K562 (cell line): ENCODE data around the gene SLC19A1. TPM values are rescaled to one million over a fixed set of nuclear protein-coding genes. Genes with fewer than 3 reads are reported as not detected.

Source experiments
- ADNP ChIP-seq: fragments of 200-800 bp; sonication (Bioruptor generic); IDR thresholded peaks from 2 replicates; pipeline ENCODE4 v1.6.1; 2016; ENCODE audit warnings: missing genetic modification characterization, missing compliant biosample characterization
- CTCF ChIP-seq, 3 experiments: IDR thresholded peaks in 2 of 3; conservative IDR thresholded peaks in 1 of 3; 2 replicates each; pipeline ENCODE4 v1.5.1; 2011 to 2012; ENCODE audit warnings: low read length in 3 of 3, mild to moderate bottlenecking in 3 of 3, control low read depth in 2 of 3, improper control_type of control experiment in 1 of 3, inconsistent platforms in 1 of 3, low read depth in 1 of 3, mixed read lengths in 1 of 3, moderate library complexity in 1 of 3; ENCODE audit not compliant: insufficient read depth in 2 of 3
- DEAF1 ChIP-seq: fragments of 450-650 bp; formaldehyde crosslinking; IDR thresholded peaks from 2 replicates; pipeline ENCODE4 v1.4.0; 2020; ENCODE audit warnings: mild to moderate bottlenecking, moderate library complexity
- HNRNPH1 ChIP-seq: fragments of 200-400 bp; formaldehyde crosslinking; optimal IDR thresholded peaks from 2 replicates; pipeline ENCODE3; 2017; ENCODE audit warnings: low read depth, mild to moderate bottlenecking, low read length, moderate library complexity
- KDM1A ChIP-seq, 2 experiments: fragments of 450-650 bp; IDR thresholded peaks; 2 replicates each; pipeline ENCODE4 v1.6.1; 2016; ENCODE audit warnings: mild to moderate bottlenecking in 2 of 2
- MAX ChIP-seq: sonication (generic); formaldehyde crosslinking; IDR thresholded peaks from 2 replicates; pipeline ENCODE4 v1.9.0; 2022; ENCODE audit warnings: mild to moderate bottlenecking, missing genetic modification reagents
- MTA3 ChIP-seq: fragments of 450-650 bp; formaldehyde crosslinking; IDR thresholded peaks from 2 replicates; pipeline ENCODE4 v1.6.1; 2017; ENCODE audit warnings: mild to moderate bottlenecking, borderline replicate concordance
- NELFE ChIP-seq: IDR thresholded peaks from 2 replicates; pipeline ENCODE4 v1.6.1; 2011; ENCODE audit warnings: mild to moderate bottlenecking; ENCODE audit not compliant: insufficient read depth, insufficient read length
- POLR2A ChIP-seq: fragments of 450-650 bp; conservative IDR thresholded peaks from 2 replicates; pipeline ENCODE4 v1.6.1; 2016
- RBBP5 ChIP-seq: fragments of 200-600 bp; sonication (generic); IDR thresholded peaks from 2 replicates; pipeline ENCODE4 v1.6.1; 2012; ENCODE audit warnings: borderline replicate concordance, mild to moderate bottlenecking, low read length, control low read depth, inconsistent platforms; ENCODE audit not compliant: insufficient read depth, poor library complexity, severe bottlenecking
- SMC3 ChIP-seq: conservative IDR thresholded peaks from 2 replicates; pipeline ENCODE4 v1.6.1; 2011; ENCODE audit warnings: low read depth, low read length, improper control_type of control experiment; ENCODE audit not compliant: insufficient read depth
- THAP7 ChIP-seq: fragments of 250-450 bp; sonication (Bioruptor Pico); IDR thresholded peaks from 2 replicates; pipeline ENCODE4 v1.5.0; 2021
- USF1 ChIP-seq: sonication (generic); formaldehyde crosslinking; IDR thresholded peaks from 2 replicates; pipeline ENCODE4 v1.9.0; 2022; ENCODE audit warnings: mild to moderate bottlenecking, missing genetic modification reagents
- ZNF280B ChIP-seq: fragments of 250-450 bp; sonication (Bioruptor Pico); IDR thresholded peaks from 2 replicates; pipeline ENCODE4 v1.5.1; 2021; ENCODE audit warnings: mild to moderate bottlenecking
- ZNF512 ChIP-seq: IDR thresholded peaks from 2 replicates; pipeline ENCODE4 v1.6.1; 2016; ENCODE audit warnings: missing genetic modification characterization, missing compliant biosample characterization
- ZNF551 ChIP-seq: fragments of 250-450 bp; sonication (Bioruptor Pico); IDR thresholded peaks from 2 replicates; pipeline ENCODE4 v1.5.0; 2021; ENCODE audit warnings: mild to moderate bottlenecking, moderate library complexity
- ZNF764 ChIP-seq: fragments of 250-450 bp; sonication (Bioruptor Pico); IDR thresholded peaks from 2 replicates; pipeline ENCODE4 v1.4.0; 2020; ENCODE audit warnings: low read depth, mild to moderate bottlenecking, moderate library complexity
- polyA plus RNA-seq, 8 experiments: library from polyadenylated mRNA; depleted of rRNA in 4 of 8; stranded (reverse) in 5 of 8; unstranded in 3 of 8; fragments of >200 nt; fragmentation: Nextera tagmentation in 2 of 8; fragmentation: Illumina TruSeq in 1 of 8; extraction: Ambion mirVana in 2 of 8; extraction: Trizol in 1 of 8; gene quantifications; 2 replicates each; pipeline versions ENCODE4 v1.2.1 to v1.2.3, GENCODE V29; 2011 to 2014; ENCODE audit warnings: inconsistent platforms in 1 of 8, missing spikeins in 1 of 8
- total RNA-seq, 7 experiments: library from RNA; depleted of rRNA in 6 of 7; stranded (reverse); fragments of >200 nt in 6 of 7; fragmentation: Illumina TruSeq in 2 of 7; extraction: Trizol in 2 of 7; gene quantifications; 2 replicates each; pipeline versions ENCODE4 v1.2.1 to v1.2.3, GENCODE V29; 2011 to 2021; ENCODE audit warnings: low replicate concordance in 1 of 7

Gene SLC19A1
- total and polyA plus RNA-seq, 9 of the 15 experiments (the other 6 are each of a cell fraction or from before 2014, with no cell fraction given): 0.65 to 88.7 (median 12.0) TPM

GRCh38 chr21:45478816-45479669 is 63.2 kb downstream of the SLC19A1 start (continued):
- peak; percentile 80 for TF ChIP-seq MAX (CRISPR knock-in tag)
- no peak for TF ChIP-seq ZNF512
- TF ChIP-seq USF1 (CRISPR knock-in tag): peak; percentile 39
- TF ChIP-seq SMC3: no peak
- no peak for TF ChIP-seq CTCF (IDR thresholded peaks at IDR 0.05 in 2 of 3, conservative IDR thresholded peaks at IDR 0.05 in 1 of 3; ENCODE audit: insufficient read depth in 2 of 3, low read depth in 1 of 3, low read length in 3 of 3)
- no peak for TF ChIP-seq RBBP5
- no peak for TF ChIP-seq ZNF551 (CRISPR knock-in tag)
- no peak for TF ChIP-seq ADNP (tag)
- TF ChIP-seq DEAF1 (CRISPR knock-in tag): no peak
- no peak for TF ChIP-seq ZNF764 (CRISPR knock-in tag)
- no peak for TF ChIP-seq HNRNPH1
- TF ChIP-seq ZNF280B (CRISPR knock-in tag): no peak
- no peak for TF ChIP-seq NELFE
- TF ChIP-seq POLR2A: no peak
- TF ChIP-seq THAP7 (CRISPR knock-in tag): no peak
- TF ChIP-seq MTA3: no peak
- TF ChIP-seq KDM1A (IDR thresholded peaks at IDR 0.05): peak in 1 of 2 experiments; percentile 80; a peak in 1 of 4 replicates
